Kidney (tissue), 14 donors: ENCODE measurements around the gene ABLIM2. TPM values are rescaled to one million over a fixed set of nuclear protein-coding genes. Genes with fewer than 3 reads are reported as not detected.

Experiments
- DNase-seq, 5 donors: peaks; one replicate each; pipeline ENCODE4 v3.0.0-alpha.2; 2013 to 2020
- FAIRE-seq: peaks from 2 replicates; lab custom pipeline; 2012; peaks lifted over from hg19 to GRCh38; lab: Jason Lieb, UNC
- H3K27ac ChIP-seq, 2 donors: one replicate each; pipeline ENCODE4 v1.7.0; 2013; ENCODE audit warnings: low read depth in 2 of 2, low read length in 2 of 2, inconsistent platforms in 1 of 2
- H3K27me3 ChIP-seq: one replicate; pipeline ENCODE4 v1.7.1; 2013; ENCODE audit warnings: low read length, inconsistent platforms; ENCODE audit not compliant: control insufficient read depth, insufficient read depth
- H3K36me3 ChIP-seq, 3 donors: one replicate each; pipeline versions ENCODE4 v1.7.0 to v1.7.1; 2013; ENCODE audit warnings: low read length in 3 of 3, control low read depth in 1 of 3, inconsistent platforms in 1 of 3; ENCODE audit not compliant: insufficient read depth in 3 of 3, control insufficient read depth in 2 of 3
- H3K4me1 ChIP-seq, 3 donors: one replicate each; pipeline versions ENCODE4 v1.7.0 to v1.7.1; 2013; ENCODE audit warnings: low read length in 3 of 3, inconsistent platforms in 1 of 3, low read depth in 1 of 3; ENCODE audit not compliant: control insufficient read depth in 2 of 3, insufficient read depth in 2 of 3
- H3K4me3 ChIP-seq, 3 donors: one replicate each; pipeline versions ENCODE4 v1.7.0 to v1.8.1; 2013; ENCODE audit warnings: low read length in 3 of 3, control low read depth in 1 of 3, inconsistent platforms in 1 of 3
- H3K9ac ChIP-seq, 3 donors: one replicate each; pipeline versions ENCODE4 v1.7.0 to v1.7.1; 2013; ENCODE audit warnings: low read length in 3 of 3, control low read depth in 1 of 3, inconsistent platforms in 1 of 3
- H3K9me3 ChIP-seq, 3 donors: one replicate each; pipeline versions ENCODE4 v1.7.0 to v1.7.1; 2013; ENCODE audit warnings: low read length in 3 of 3, control low read depth in 1 of 3, inconsistent platforms in 1 of 3; ENCODE audit not compliant: control insufficient read depth in 2 of 3, insufficient read depth in 1 of 3
- CTCF ChIP-seq: IDR thresholded peaks from 3 replicates; pipeline ENCODE4 v1.5.1; 2012; ENCODE audit warnings: mild to moderate bottlenecking, moderate library complexity, borderline replicate concordance; ENCODE audit not compliant: insufficient read depth; ENCODE audit errors: extremely low read depth
- intact Hi-C: fragments of 100-400 bp; cut with DNase I; formaldehyde crosslinking; loops from one replicate; pipeline ENCODE4 v1.11.1; 2022
- polyA plus RNA-seq: library from polyadenylated mRNA; stranded (reverse); fragments of 350-450 nt; fragmentation: Illumina TruSeq; extraction: RNeasy Lipid Tissue Mini Kit (QIAGEN cat#74804); gene quantifications from one replicate; pipeline ENCODE4 v1.2.3, GENCODE V29; 2014; ENCODE audit warnings: low read depth, low replicate concordance; ENCODE audit not compliant: insufficient read depth
- total RNA-seq: library from RNA; stranded (reverse); fragmentation: NEBNext Ultra II Directional; extraction: Animal tissue kit (Norgen Biotek cat#: 25700); gene quantifications from one replicate; pipeline ENCODE4 v1.2.1, GENCODE V29; 2021
- donor health status: control.
- donor health status: control.
- donor health status: control.
- donor health status: control.
- donor health status: control.
- donor health status: DM: yes; HTN: yes; CAD: no.
- donor health status: Normal renal cell carcinoma (clear cell type).

ABLIM2 gene
- total and polyA plus RNA-seq, 2 donors from 2014 or later: 9.5 to 23.3 TPM

GRCh38 chr4:8025668-8026067 is 132.9 kb downstream of the ABLIM2 start:
- Histone ChIP-seq H3K27me3 (no peaks in the 10 kb centered on the region), H3K36me3 (no peaks in the 10 kb centered on the region), H3K27ac (no peak overlapping the region), H3K4me1 (no peaks in the 10 kb centered on the region), H3K9me3 (no peaks in the 10 kb centered on the region), H3K4me3 (no peak overlapping the region), H3K9ac (no peak overlapping the region)
- DNase-seq (no peak), FAIRE-seq (no peak)
- no peak for TF ChIP-seq CTCF
- intact Hi-C loops: no loop called here

DNA sequence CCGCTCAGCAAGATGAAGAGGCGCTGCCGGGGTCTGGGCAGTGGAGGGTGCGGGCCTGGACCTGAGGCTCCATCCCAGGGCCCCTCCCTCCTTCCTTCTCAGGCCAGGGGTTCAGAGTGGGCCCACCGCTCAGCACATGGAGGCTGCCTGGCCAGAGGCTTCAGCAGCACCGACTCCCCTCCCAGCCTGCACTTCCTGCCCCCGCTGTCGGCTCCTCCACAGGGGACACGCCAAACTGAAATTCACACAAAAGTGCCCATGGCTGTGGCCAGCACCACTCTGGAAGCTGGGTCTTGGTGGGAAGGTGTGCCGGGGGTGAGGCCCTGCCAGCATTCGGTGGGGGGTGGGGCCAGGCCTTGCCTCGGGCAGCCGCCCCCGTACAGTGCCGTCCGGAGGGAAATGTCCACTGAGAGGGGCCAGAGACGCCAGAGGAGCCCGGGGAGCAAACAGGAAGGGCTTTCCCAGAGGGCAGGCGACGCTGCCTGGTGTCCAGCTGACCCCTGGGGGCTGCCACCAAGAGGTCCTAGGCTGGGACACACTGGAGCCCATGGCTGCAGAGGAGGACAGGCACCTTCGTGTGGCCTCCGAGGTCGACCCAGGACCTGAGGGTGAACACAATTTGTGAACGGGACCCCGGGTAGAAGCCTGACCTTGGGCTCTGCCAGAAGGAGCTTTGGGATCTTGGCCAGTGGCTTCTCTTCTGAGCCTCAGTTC is 134.4 kb downstream of the ABLIM2 start:
- H3K9me3 ChIP-seq: no peaks in the 10 kb centered on the region
- DNase-seq (peak in 1 of 5 donors; percentile 54), FAIRE-seq (no peak)

DNA sequence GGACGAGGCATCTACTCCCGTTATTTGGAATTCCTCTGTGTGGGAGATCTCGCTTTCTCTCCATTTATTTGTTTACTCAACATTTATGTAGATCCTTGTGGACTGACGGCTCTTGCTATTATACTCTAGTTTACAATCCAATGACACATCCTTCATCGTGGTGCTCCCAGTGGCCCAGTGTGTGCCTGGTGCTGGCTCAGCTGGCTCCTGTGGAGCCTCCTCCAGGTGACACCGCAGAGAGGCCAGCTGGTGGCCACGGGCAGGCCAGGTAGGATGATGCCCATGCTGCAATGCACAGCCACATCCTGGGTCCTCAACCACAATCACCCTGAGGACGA is 134.9 kb downstream of the ABLIM2 start:
- no peak overlapping the region for H3K4me3 ChIP-seq
- TF ChIP-seq CTCF: no peak
- no peaks in the 10 kb centered on the region for H3K4me1 ChIP-seq
- H3K27me3 ChIP-seq: no peaks in the 10 kb centered on the region
- no peak overlapping the region for H3K9ac ChIP-seq
- DNase-seq: no peak
- H3K27ac ChIP-seq: no peak overlapping the region
- intact Hi-C loops: no loop called here
- FAIRE-seq: no peak
- H3K36me3 ChIP-seq: no peaks in the 10 kb centered on the region
- no peaks in the 10 kb centered on the region for H3K9me3 ChIP-seq

More for the DNA sequence above, 134.4 kb downstream of the ABLIM2 start:
- H3K27ac ChIP-seq: no peak overlapping the region
- no peaks in the 10 kb centered on the region for H3K36me3 ChIP-seq
- no peaks in the 10 kb centered on the region for H3K27me3 ChIP-seq
- TF ChIP-seq CTCF: no peak
- H3K4me1 ChIP-seq: no peaks in the 10 kb centered on the region
- intact Hi-C loops: no loop called here
- no peak overlapping the region for H3K9ac ChIP-seq
- H3K4me3 ChIP-seq: no peak overlapping the region
